ENCODE results near the gene OSBP2.
"Not testable (repeated sequence)": the region's sequence is repeated elsewhere in the genome, so short reads cannot be mapped to it uniquely, and the experiment has no call there.

OSBP2 gene

GRCh38 chr22:30718938-30719337 lies 24.3 kb downstream of the OSBP2 start:
- DNase-seq (ENCODE audit: low read depth), result no peak

DNA sequence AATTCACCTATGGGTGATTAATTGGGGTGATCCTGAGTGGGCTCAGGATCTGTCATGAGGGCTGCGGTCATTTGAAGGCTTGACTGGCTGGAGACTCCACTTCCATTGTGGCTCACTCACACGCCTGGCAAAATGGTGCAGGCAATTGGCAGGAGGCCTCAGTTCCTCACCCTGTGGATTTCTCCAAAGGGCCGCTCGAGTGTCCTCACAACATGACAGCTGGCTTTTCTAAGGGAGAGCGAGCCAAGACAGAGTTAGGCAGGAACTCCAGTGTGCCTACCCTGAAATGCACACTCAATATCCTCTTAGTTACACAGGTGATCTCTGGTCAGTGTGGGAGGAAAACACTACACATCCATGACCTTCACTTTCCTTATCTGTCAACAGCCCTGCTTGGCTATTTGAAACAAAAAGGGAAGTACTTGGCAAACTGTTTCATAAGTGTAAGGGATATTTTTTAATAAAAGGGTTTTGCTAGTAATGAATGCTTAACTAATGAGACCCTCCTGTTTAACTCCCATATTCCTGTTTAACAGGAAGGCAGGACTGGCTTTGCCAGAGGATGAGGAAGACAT lies 25.7 kb downstream of the OSBP2 start:
- DNase-seq (ENCODE audit: low read depth), result no peak

DNA sequence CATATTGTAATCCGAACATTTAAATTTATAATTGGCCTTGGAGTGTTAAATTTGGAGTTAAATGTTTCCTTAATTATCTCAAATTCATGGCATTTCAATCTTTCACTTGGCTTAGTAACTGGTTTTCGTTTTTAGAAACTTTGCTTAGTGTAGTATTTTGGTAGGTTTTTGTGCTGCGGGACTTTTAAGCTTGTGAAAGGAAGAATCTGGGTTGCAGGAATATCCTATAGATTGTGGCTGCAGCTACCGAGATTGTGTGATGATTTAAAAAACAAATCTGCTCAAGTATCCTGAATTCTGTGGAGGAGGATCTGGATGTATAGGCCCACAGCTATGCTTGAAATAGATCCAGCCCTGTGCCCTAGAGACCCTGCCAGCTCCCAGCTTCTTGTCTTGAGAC lies 27.1 kb downstream of the OSBP2 start:
- DNase-seq (ENCODE audit: low read depth), result no peak

DNA sequence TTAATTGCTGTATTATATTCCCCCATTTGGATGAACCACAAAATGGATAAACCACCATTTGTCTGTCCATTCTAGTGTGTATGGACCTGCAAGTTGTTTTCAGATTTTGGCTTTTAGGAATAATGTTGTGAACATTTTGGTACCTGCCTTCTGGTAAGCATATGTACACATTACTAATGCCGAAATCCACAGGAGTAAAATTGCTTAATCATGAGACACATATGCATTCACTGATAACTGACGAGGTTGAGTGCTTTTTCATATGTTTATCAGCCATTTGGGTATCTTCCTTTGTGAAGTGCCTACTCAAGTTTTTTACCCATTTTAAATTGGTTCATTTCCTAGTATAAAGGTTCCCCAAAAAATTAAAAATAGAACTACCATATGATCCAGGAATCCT lies 34.2 kb downstream of the OSBP2 start:
- DNase-seq (ENCODE audit: low read depth), result no peak

DNA sequence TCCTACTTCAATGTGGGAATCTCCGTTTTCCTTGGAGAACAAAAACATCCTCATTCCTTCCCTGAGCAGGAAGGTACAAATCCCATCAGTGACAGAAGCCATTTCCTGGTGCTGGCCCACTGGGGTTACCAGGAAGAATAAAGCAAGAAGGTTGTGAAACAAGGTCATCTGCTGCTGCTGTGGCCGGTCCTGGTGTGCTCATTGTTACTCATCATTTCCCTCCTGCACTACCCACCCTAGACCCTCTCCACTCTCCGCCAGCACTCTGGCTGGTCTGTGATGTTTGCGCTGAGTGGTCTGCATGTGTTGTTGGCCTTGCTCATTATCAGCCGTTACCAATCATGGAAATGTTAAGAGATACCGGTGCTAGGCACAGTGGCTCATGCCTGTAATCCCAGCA lies 37.0 kb downstream of the OSBP2 start:
- no peak for DNase-seq (ENCODE audit: low read depth)

- no peak for DNase-seq (ENCODE audit: low read depth)
Measured at GRCh38 chr22:30732426-30732825, 37.8 kb downstream of the OSBP2 start.

DNA sequence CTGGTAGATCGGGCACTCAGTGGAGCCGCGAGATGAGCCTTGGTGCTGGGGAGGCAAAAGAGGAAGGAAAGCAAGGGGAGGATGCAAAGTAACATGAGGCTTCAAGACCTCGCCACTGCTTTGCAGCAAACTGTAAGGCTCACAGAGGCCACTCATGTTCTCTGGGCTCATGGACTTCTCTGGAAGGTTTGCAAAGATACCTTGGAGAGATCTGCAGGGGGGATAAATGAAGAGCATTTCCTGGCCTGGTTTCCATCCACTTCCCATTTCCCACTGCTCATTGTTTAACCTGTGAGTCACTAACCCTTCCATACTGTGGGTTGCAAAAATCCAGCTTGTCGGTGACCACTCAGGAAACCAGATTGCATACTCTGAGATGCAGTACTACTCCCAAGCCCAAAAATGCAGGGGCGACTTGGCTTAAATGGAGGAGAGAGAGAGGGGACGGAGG lies 38.5 kb downstream of the OSBP2 start:
- no peak for DNase-seq (ENCODE audit: low read depth)

GRCh38 chr22:30740007-30740406 lies 45.3 kb downstream of the OSBP2 start:
- not testable (repeated sequence) for DNase-seq (ENCODE audit: low read depth)

DNA sequence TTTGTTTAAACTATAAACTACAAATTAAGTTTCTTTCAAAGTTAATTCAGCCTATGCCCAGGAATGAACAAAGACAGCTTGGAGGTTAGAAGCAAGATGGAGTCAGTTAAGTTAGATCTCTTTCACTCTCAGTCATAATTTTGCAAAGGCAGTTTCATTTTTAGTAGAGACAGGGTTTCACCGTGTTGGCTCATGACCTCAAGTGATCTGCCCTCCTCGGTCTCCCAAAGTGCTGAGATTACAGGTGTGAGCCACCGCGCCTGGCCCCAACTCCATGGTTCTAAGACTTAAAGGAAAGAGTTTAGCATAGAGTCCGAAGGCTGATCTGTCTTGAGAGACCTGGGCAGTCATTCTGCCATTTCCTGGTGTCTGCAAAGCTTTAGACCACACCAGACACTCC lies 45.8 kb downstream of the OSBP2 start:
- DNase-seq (ENCODE audit: low read depth), result not testable (repeated sequence)

DNA sequence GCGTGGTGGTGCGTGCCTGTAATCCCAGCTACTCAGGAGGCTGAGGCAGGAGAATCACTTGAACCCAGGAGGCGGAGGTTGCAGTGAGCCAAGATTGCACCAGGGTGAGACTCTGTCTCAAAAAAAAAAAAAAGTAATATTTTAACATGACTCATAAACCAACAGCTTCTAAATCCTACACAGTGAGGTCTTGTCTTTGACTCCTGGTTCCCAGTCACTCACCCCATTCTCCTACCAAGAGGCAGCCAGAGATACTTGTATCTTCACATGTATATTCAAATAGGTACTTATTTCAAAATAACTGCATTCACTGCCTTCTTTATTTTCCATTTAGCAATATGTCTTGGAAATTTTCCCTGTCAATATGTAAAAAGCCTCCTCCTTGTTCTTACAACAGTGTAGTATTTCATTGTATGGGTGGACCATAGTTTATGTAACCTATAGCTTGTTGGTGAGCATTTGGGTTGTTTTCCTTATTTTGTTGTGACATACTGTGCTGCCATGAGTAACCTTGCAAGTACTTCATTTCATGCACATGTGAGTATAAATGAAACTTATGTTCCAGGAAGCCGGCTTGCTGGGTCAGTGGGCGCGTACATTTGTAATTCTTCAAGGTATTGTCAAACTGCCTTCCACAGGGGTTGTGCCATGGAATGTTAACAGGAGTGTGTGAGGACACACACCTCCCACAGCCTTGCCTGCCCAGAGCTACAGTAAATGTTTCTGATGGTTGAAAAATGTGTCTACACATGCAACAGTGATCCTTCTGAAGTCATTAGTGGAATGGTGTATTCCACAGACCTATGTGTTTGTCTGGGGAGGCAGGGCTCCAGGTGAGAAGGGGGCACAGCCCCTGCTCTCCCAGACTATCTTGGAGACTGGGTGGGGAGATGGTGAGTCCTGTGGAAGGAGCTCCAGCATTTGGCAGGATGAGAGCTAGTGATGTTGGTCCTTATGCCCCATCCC lies 47.9 kb downstream of the OSBP2 start:
- DNase-seq (ENCODE audit: low read depth), result no peak

GRCh38 chr22:30743257-30744020 lies 48.8 kb downstream of the OSBP2 start:
- no peak for DNase-seq (ENCODE audit: low read depth)

GRCh38 chr22:30744224-30744623 lies 49.5 kb downstream of the OSBP2 start:
- no peak for DNase-seq (ENCODE audit: low read depth)

DNA sequence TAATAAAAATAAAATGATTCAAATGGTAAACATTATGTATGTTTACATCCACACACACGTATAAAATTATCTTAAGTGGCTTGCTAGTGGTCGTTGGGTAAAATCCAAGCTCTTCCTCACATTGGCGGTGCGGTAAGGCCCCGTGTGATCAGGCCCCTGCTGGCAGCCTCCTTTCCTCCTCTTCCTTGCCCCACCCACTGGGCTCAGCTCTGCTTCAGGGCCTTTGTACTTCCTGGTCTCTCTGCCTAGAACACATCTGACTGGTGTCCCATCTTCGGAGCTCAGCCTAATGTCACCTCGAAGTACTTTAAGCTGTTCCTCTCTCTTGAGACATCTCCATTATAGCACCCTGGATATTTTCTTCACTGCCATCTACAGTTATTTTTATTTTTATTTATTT lies 52.8 kb downstream of the OSBP2 start:
- DNase-seq (ENCODE audit: low read depth), result no peak

DNA sequence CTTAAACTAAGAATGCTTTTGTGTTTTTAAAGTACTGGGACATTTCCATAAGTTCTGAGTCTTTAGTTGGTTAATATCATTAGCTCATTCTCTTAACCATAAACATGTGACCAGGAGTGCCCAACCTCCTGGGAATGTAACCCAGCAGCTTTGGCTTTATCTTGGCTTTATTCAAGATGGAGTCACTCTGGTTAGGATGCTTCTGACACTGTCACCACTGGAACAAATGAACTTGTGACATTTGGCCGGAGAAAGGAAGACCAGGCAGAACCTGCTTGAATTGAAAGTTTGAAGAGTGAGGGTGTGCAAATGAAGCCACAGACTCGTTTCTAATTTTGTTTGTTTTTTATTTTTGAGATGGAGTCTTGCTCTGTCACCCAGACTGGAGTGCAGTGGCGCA lies 54.6 kb downstream of the OSBP2 start:
- no peak for DNase-seq (ENCODE audit: low read depth)

GRCh38 chr22:30749849-30750248 lies 55.2 kb downstream of the OSBP2 start:
- DNase-seq (ENCODE audit: low read depth), result no peak

DNA sequence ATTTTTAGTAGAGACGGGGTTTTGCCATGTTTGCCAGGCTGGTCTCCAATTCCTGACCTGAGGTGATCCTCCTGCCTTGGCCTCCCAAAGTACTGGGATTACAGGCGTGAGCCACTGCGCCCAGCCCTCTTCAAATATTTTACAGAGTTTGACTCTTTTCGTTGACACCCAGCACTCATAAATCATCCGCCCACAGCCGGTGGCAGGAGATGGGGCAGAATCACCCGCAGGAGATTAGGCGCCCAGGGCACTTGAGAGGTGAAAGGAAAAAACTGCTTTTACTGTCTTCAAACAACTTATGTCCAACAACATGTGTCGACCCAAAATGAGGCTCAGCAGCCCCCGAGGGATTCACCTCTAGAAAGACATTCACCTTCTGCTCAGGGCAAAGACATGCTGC lies 56.9 kb downstream of the OSBP2 start:
- DNase-seq (ENCODE audit: low read depth), result no peak

- no peak for DNase-seq (ENCODE audit: low read depth)
Measured at GRCh38 chr22:30752771-30753170, 58.1 kb downstream of the OSBP2 start.

GRCh38 chr22:30753701-30754100 lies 59.0 kb downstream of the OSBP2 start:
- no peak for DNase-seq (ENCODE audit: low read depth)

- no peak for DNase-seq (ENCODE audit: low read depth)
Measured at GRCh38 chr22:30754521-30754920, 59.8 kb downstream of the OSBP2 start.

DNA sequence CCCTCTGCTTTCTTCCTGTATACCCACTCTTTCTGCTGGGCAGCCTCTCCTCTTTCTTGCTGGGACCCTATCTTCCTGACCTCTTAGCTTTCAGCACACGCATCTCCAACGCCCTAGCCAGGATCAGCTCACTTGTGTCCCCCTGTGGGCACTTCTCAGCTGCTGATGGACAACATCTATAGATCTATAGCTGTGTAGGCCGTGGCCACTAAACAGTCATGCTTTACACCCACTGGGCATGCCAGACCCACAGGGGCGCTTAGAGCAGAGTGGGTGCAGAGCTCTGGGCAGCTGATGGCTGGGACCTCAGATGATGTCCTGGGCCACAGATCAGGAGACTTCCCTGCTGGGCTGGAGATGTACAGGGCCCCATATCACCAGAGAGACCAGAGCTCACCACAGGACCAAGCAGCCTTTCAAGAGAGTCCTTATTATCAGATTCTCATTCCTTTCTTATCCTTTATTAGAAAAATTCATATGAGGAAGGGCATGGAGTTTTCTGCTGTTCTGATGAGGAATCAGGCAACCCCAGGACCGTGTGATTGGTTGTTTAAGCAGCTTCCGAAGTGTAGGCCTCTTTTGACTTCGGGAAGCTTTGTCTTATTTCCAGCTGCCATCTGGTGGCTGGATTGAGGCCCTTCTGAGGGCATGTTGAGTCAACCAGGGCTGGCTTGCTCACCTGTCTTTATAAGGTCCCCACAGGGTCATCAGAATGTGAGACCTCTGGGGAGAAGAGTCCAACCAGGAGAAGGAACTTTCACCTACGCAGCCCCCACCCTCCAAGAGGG lies 60.5 kb downstream of the OSBP2 start:
- DNase-seq (ENCODE audit: low read depth), result peak; percentile 17

DNA sequence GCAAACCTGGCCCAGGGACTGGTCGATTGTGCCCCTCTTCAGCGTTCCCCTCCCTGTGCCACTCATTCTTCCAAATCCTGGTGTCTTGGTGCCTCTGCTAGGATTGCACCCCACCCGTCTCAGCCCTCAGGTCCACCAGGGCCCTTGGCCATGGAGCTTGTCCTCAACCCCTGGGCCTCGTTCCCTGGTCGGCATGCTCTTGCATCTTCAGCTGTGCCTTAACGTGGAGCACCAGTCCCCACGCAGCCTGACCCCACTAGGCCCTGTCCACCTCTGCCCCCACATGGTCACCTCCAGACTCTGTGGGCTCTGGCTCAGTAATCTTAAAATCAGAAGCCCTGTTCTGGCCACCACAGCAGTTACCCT lies 61.1 kb downstream of the OSBP2 start:
- no peak for DNase-seq (ENCODE audit: low read depth)
